Duodenal mucosa (tissue), 2 donors: Measurements from ENCODE around the gene BCAN.
A peak's percentile ranks its signal among the peaks of the same experiment; 100 is the strongest.

ENCODE experiments used
- H3K27ac ChIP-seq: one replicate; pipeline ENCODE4 v1.7.0; 2013; ENCODE audit warnings: low read depth, low read length
- H3K27me3 ChIP-seq, 2 donors: one replicate each; pipeline ENCODE4 v1.7.0; 2013; ENCODE audit warnings: low read length in 2 of 2, control low read depth in 1 of 2; ENCODE audit not compliant: insufficient read depth in 2 of 2, control insufficient read depth in 1 of 2
- H3K36me3 ChIP-seq, 2 donors: one replicate each; pipeline ENCODE4 v1.7.0; 2013; ENCODE audit warnings: low read length in 2 of 2, control low read depth in 1 of 2; ENCODE audit not compliant: insufficient read depth in 2 of 2, control insufficient read depth in 1 of 2
- H3K4me1 ChIP-seq, 2 donors: one replicate each; pipeline ENCODE4 v1.7.0; 2013; ENCODE audit warnings: low read length in 2 of 2, control low read depth in 1 of 2; ENCODE audit not compliant: insufficient read depth in 2 of 2, control insufficient read depth in 1 of 2
- H3K4me3 ChIP-seq, 2 donors: one replicate each; pipeline ENCODE4 v1.7.0; 2013; ENCODE audit warnings: low read length in 2 of 2, low read depth in 1 of 2
- H3K9ac ChIP-seq, 2 donors: one replicate each; pipeline ENCODE4 v1.7.0; 2013; ENCODE audit warnings: low read length in 2 of 2, low read depth in 1 of 2
- H3K9me3 ChIP-seq, 2 donors: one replicate each; pipeline ENCODE4 v1.7.0; 2013; ENCODE audit warnings: low read length in 2 of 2, control low read depth in 1 of 2; ENCODE audit not compliant: control insufficient read depth in 1 of 2

BCAN gene

DNA sequence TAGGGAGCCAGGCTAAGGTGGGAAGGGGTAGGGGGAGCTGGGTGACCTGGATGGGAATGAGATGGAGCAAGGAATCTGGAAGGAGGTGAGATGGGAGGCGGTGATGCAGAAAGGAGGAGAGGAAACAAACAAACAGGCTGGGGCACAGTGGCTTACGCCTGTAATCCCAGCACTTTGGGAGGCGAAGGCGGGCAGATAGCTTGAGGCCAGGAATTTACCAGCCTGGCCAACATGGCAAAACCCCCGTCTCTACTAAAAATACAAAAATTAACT is 52.7 kb downstream of the BCAN start:
- no peak overlapping the region for H3K4me3 ChIP-seq
- H3K36me3 ChIP-seq = no peaks in the 10 kb centered on the region
- H3K9me3 ChIP-seq = no peaks in the 10 kb centered on the region
- peaks cover 27 to 36% of the 10 kb centered on the region in 2 donors for H3K4me1 ChIP-seq
- H3K27ac ChIP-seq = no peak overlapping the region
- H3K9ac ChIP-seq = no peak overlapping the region
- H3K27me3 ChIP-seq = peaks cover 16 to 29% of the 10 kb centered on the region in 2 donors

GRCh38 chr1:156696755-156697154 is 54.8 kb downstream of the BCAN start:
- Histone ChIP-seq H3K9ac (no peak overlapping the region), H3K4me1 (peaks cover 25 to 27% of the 10 kb centered on the region in 2 donors), H3K36me3 (no peaks in the 10 kb centered on the region), H3K27me3 (peaks cover 5 to 12% of the 10 kb centered on the region in 2 donors), H3K4me3 (no peak overlapping the region), H3K9me3 (no peaks in the 10 kb centered on the region), H3K27ac (no peak overlapping the region)

- Histone ChIP-seq H3K9ac (no peak overlapping the region), H3K27ac (no peak overlapping the region), H3K36me3 (no peaks in the 10 kb centered on the region), H3K4me3 (no peak overlapping the region), H3K4me1 (peaks cover 21% of the 10 kb centered on the region in 2 donors), H3K27me3 (peaks cover 5% of the 10 kb centered on the region in 2 donors), H3K9me3 (no peaks in the 10 kb centered on the region)
These were observed 55.6 kb downstream of the BCAN start for GRCh38 chr1:156697481-156697880.

DNA sequence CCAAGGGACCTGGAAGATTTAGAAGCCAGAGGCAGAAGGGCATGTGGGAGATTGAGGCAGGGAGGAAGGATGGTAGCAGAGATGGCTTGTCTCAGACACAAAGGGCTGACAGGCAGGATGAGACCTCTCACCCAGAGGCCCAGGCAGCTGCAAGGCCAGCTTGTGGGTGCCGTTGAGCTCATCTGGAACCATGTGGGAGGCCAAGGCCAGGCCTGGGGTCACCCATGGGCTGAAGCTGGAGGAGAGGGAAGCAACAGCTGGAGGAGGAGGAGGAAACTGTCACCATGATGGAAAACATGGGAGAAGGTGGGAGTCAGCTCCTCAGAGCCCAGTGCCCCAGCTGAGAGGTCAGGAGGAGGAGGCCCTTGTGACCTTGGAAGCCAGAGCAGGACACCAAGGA is 57.1 kb downstream of the BCAN start:
- Histone ChIP-seq H3K9me3 (no peaks in the 10 kb centered on the region), H3K27me3 (peaks cover 12 to 16% of the 10 kb centered on the region in 2 donors), H3K27ac (no peak overlapping the region), H3K36me3 (no peaks in the 10 kb centered on the region), H3K4me3 (no peak overlapping the region), H3K4me1 (peaks cover 6% of the 10 kb centered on the region in 2 donors), H3K9ac (no peak overlapping the region)

GRCh38 chr1:156700736-156701531 is 59.0 kb downstream of the BCAN start:
- H3K27me3 ChIP-seq = peaks cover 29 to 31% of the 10 kb centered on the region in 2 donors
- no peaks in the 10 kb centered on the region for H3K36me3 ChIP-seq
- no peaks in the 10 kb centered on the region for H3K9me3 ChIP-seq
- no peak overlapping the region for H3K9ac ChIP-seq
- H3K27ac ChIP-seq = no peak overlapping the region
- no peak overlapping the region for H3K4me3 ChIP-seq
- peaks cover 14 to 18% of the 10 kb centered on the region in 2 donors for H3K4me1 ChIP-seq

DNA sequence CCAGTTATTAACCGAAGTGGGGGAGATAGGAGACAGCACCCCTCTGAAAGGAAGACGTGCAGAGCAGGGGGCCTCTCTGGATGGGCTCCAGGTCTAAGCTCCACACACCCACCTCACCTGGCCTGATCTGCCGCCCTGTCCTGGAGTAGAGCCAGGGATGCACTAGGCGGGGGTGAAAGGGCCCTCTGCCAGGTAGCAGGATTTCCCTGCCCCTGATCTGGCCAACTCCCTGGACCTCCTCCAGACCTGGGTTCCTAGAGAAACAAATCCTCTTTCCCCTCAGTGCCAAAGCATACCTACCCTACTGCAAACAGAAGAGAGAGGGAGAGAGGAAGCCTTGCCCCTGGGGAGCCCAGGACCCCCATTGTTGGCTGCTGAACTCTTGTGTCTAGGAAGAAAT is 61.4 kb downstream of the BCAN start:
- Histone ChIP-seq H3K27me3 (peaks cover 31% of the 10 kb centered on the region in 2 donors), H3K9ac (no peak overlapping the region), H3K9me3 (no peaks in the 10 kb centered on the region), H3K27ac (no peak overlapping the region), H3K4me3 (no peak overlapping the region), H3K36me3 (no peaks in the 10 kb centered on the region), H3K4me1 (peaks cover 28 to 29% of the 10 kb centered on the region in 2 donors)

DNA sequence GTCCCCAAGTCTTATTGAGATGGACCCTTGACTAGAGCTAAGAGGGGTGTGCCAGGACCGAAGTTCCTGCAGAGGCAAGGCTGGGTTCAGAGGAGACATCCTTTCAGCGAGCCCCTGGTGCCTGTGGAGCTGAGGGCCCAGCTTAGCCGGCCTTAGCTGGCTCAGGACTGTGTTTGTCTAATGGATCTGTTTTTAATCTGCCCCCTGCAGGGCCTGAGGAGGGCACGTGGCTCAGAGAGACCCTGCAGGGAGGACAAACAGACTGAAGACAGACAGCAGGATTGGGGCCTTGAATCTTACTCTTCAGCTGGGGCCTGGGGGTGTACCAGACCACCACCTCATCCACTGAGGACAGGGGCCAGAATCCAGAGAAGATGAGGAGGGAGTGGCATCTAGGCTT is 61.8 kb downstream of the BCAN start:
- H3K36me3 ChIP-seq = no peaks in the 10 kb centered on the region
- peaks cover 29 to 30% of the 10 kb centered on the region in 2 donors for H3K4me1 ChIP-seq
- no peak overlapping the region for H3K9ac ChIP-seq
- peaks cover 31% of the 10 kb centered on the region in 2 donors for H3K27me3 ChIP-seq
- H3K9me3 ChIP-seq = no peaks in the 10 kb centered on the region
- H3K27ac ChIP-seq = no peak overlapping the region
- H3K4me3 ChIP-seq = no peak overlapping the region

DNA sequence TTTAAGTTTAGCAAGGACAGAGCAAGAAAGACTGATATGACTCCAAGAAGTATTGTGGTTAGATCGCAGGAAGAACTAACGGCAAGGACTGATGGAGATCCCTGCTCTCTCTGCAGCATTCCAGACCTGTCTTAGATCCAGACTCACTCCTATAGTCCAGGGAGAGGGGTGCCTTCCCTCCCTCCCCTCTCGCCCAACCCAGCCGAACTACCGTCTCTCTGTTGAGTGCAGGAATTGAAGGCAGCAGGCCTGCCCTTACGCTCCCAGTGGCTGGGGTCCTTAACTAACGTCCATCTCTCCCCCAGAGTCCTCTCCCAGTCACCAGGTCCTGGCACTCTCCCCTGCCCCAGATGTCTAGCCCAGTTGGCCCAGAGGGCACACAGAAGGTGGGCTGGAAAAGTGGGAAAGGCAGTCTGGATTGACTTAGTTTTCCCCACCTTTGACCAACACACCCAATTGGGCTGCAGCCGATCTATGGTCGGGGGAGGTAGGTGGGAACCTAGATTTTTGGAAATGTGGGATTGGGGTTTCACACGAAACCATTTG is 62.3 kb downstream of the BCAN start:
- peaks cover 29 to 30% of the 10 kb centered on the region in 2 donors for H3K4me1 ChIP-seq
- no peak overlapping the region for H3K9ac ChIP-seq
- no peaks in the 10 kb centered on the region for H3K9me3 ChIP-seq
- H3K36me3 ChIP-seq = no peaks in the 10 kb centered on the region
- H3K4me3 ChIP-seq = no peak overlapping the region
- no peak overlapping the region for H3K27ac ChIP-seq
- H3K27me3 ChIP-seq = peaks cover 31% of the 10 kb centered on the region in 2 donors

GRCh38 chr1:156704930-156705320 is 63.0 kb downstream of the BCAN start:
- peaks cover 31% of the 10 kb centered on the region in 2 donors for H3K27me3 ChIP-seq
- H3K9me3 ChIP-seq = no peaks in the 10 kb centered on the region
- no peak overlapping the region for H3K27ac ChIP-seq
- H3K4me1 ChIP-seq = peaks cover 30 to 34% of the 10 kb centered on the region in 2 donors
- H3K9ac ChIP-seq = peak overlapping the region in 1 of 2 donors; percentile 37
- H3K4me3 ChIP-seq = peak overlapping the region; percentile 12 to 68
- no peaks in the 10 kb centered on the region for H3K36me3 ChIP-seq

- H3K27me3 ChIP-seq = peaks cover 31% of the 10 kb centered on the region in 2 donors
These were observed 63.5 kb downstream of the BCAN start, which contains the start of gene CRABP2 for GRCh38 chr1:156705321-156705917. CRABP2 (minus strand) TSS chr1:156705583; CDS start chr1:156705446, 137 bp downstream.

More at GRCh38 chr1:156705321-156705917, 63.5 kb downstream of the BCAN start, which contains the start of gene CRABP2:
- H3K4me3 ChIP-seq = peak within 1 kb of the TSS; percentile 65 to 68
- no peaks in the 10 kb centered on the region for H3K36me3 ChIP-seq
- peak within 1 kb of the TSS; percentile 37 to 51 for H3K9ac ChIP-seq
- peaks cover 30 to 39% of the 10 kb centered on the region in 2 donors for H3K4me1 ChIP-seq
- no peak within 1 kb of the TSS for H3K27ac ChIP-seq
- H3K9me3 ChIP-seq = no peaks in the 10 kb centered on the region
